Stimulated activated CD8-positive, alpha-beta memory T cell treated with anti-CD3 and anti-CD28 coated beads, Interleukin-12 subunit alpha, Interleukin-12 subunit beta, amount 100 ng/mL, for 24 hours (primary cell): Measurements from ENCODE around the gene FMNL2.
"Not testable (repeated sequence)": the region's sequence is repeated elsewhere in the genome, so short reads cannot be mapped to it uniquely, and the experiment has no call there.

Source experiments
- DNase-seq: peaks from one replicate; pipeline ENCODE4 v3.0.0-alpha.2; 2020; ENCODE audit errors: extremely low read depth

Gene FMNL2

DNA sequence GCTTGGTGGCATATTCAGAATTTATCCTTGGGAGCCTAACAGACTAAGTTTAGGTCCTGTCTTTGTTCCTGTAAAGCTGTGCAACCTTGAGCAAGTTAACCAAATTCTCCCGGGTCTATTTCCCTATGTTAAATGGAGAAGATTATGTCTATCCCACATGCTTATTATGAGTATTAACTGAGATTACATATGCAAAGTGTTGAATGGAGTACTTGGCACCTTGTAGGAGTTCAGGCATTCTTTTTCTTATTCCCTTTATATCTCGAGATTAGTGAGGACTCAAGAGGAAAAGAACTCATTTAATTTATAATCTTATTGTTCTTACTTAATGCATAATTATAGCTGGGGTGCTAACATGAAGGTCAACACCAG, 184.6 kb downstream of the FMNL2 start:
- no peak for DNase-seq

DNA sequence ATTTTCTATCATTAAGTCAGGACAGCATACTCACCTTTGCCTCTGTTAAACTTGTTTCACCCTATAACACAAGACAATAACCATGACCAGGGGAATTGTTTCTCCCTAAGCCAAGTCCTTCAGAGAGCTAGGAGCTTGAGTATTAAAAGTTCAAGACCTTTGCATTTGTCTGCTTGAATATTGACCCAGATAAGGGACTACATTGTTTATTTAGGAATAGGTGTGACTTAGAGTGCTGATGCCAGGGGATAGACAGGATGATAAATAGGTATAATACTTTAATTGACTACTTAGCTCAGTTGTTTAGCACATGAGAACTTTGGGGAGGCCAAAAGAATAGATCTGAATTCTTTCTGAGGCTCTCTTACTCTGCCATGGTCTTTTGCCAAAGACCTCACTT, 185.8 kb downstream of the FMNL2 start:
- DNase-seq, result no peak

DNA sequence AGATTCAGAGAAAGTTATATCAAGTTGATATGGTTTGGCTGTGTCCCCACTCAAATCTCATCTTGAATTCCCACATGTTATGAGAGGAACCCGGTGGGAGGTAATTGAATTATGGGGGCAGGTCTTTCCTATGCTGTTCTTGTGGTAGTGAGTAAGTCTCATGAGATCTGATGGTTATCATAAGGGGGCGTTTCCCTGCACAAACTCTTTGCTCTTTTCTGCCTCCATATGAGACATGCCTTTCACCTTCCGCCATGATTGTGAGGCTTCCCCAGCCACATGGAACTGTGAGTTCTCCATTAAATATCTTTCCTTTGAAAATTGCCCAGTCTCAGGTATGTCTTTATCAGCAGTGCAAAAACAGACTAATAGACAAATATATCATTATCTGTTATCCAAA, 187.5 kb downstream of the FMNL2 start:
- not testable (repeated sequence) for DNase-seq

DNA sequence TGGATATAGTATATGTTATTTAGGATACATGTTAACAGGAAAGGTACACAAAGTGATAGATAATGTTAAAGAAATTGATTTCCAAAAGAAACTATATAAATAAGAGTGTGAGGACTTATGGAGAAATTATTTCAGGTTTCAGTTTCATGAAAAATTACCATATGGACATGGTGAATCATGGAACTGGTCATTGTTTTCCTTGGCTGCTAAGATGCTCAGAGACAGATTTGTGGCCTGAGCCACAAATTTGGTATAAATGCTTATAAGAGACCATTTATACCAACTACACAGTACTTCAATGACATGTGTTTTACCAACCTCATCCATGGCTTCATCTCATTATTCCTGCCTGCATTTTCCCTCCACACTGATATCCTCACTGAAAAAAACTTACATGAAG, 188.1 kb downstream of the FMNL2 start:
- DNase-seq, result no peak

DNA sequence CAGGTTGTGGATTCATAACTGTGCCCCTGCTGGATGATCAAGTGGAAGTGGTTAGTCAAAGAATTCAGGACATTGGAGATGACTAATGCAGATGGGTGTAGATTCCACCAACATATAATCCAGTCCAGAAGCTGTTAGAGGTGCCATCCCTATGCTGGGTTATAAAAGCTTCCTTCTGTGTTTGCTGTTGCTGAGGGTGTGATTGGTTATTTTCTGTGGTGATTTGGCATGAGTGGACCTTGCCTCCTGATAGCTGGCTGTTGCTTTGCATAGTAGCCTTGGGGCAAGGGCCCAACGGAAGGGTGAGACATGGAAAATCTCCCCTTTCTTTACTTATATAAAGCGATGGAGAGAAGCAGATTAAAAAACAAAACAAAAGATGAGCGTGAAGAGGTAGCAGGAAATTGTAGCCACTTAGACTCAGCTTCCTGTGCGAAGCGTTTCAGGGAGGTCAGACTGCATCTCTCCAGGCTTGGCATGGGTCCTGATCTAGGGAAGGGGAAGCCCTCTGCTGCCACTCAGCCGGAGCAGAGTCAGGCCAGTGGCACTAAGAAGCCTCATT, 190.4 kb downstream of the FMNL2 start:
- DNase-seq, result no peak

DNA sequence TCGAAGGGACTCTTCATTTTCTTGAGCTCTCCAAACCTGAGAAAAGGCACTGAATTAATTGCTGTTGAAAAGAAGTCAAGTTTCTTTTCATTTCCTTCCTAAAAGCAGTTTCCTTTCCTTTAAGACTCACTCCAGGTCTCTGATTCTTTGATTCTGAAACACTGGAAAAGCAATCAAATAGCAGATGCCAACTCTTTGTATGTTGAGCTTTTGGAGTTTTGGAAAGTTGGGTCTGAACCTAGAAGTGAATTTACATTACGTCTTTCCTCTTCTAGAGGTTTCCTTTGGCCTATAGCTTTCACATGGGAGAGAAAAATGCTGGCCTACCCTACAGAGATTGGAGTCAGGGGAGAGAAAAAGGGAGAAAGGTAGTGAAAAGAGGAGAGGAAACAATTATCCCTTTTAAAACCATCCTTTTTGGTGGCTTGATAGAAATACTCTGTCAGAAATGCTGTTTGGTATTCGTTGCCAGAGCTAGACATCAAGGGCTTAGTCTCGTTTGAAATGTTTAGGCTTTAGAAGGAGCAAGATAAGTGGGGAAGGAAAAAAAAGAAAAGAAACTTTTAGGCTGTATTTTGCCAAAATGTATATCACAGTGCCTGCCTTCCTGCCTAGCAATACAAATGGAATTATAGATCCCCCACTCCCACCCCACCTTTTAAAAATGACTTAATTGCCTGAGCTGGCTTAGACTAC, 194.6 kb downstream of the FMNL2 start:
- no peak for DNase-seq

DNA sequence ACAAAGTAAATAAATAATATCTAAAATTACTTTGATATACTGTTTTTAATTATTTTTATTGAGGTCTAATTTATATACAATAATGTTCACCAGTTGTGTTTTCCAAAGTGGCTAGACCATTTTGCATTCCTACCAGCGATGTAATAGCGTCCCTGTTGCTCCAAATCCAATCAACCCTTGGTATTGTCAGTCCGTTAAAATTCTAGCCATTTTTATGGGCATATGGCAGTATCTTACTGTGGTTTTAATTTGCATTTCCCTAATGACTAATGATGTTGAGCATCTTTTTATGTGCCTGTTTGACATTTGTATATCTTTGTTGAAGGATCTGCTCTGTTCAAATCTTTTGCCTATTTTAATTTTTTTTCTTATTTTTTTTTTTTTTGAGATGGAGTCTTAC, 197.3 kb downstream of the FMNL2 start:
- no peak for DNase-seq

DNA sequence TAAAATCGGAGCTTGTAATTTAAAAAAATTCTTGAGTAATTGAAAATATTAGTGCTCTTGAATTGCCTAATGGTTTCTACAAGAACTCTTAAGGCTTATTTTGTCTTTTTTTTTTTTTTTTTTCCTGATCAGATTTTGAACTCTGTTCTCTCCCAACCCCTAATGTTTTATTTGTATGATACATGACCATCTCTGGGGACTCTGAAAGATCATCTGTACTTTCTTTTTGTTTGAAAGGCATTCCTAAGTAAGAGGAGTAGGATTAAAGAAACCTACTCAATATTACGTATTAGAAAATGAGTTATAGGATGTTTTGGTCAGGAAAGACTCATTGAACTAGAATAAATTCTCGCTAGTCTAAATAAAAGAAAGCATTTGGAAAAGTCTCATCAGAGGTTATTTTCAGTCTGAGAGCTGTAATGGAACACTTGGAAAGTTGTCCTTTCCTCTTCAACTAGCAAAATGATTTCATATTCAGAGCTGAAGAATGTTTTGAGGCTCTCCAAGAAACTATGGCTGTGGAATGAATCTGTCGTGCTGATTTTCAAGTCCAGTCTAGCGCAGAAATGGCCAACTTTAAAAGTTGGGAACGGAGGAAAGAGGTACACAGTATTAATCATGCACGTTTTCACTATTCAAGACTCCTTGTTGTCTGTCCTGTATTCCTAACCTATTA, 199.6 kb downstream of the FMNL2 start:
- DNase-seq, result no peak

DNA sequence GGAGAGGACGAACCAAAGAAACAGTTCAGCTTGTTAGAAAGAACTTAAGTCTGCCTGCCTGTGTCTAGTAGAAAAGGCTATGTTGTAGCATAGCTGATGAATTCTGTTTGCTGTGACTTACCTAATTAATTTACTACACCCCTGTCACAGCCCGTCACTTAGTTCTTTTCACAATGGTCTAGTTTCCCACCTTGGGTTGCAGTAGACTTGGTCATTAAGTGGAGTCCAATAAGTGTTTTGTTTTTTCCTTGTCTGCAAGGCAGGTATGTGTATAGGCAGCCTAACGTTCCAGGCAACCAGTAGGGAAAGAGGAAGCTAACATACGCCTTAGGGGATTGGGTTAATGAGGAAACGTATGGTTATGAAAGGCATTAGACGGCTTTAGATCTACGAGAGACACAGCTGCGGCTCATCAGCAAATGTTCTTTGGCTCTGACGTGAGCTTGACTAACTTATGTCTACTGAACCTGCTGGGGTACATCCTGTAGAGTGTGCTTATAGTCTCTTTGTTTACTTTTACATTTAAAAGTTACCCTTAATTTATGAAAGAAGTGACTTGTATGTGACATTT, 202.2 kb downstream of the FMNL2 start:
- DNase-seq, result no peak

DNA sequence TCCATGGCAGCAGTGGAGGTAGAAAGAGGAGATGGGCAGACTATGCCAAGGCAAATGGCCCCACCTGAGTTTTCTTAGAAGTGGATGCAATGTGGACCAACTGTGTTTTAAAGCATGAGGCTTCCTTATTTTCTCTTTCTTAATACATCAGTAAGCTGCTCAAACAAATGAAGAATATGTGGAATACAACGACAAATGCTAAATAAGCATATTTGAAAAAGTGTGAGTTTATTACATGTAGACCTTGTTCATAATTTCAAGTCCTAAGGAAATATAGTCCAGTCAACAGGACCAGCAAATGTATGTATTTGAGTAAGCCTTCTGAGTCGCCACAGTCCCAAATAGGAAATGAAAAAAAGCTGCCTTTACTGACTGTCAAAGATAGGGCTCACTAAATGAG, 204.4 kb downstream of the FMNL2 start:
- DNase-seq, result no peak

DNA sequence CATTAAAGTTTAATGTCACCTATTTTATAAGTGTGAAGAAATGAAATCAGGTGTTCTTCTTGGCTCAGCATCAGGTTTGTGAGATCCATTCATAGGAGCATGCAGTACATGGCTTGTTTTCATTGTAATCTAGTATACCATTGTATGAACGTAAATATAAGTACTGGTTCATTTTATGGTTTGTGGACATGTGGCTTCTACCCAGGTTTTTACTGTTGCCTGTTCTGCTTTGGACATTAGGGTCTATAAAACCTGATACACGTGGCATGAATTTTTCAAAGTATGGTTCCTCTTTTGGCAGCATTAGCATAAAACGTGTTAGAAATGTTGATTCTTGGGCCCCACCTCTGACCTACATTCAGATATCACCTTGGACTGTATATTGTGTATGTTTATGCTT, 206.7 kb downstream of the FMNL2 start:
- DNase-seq, result no peak

DNA sequence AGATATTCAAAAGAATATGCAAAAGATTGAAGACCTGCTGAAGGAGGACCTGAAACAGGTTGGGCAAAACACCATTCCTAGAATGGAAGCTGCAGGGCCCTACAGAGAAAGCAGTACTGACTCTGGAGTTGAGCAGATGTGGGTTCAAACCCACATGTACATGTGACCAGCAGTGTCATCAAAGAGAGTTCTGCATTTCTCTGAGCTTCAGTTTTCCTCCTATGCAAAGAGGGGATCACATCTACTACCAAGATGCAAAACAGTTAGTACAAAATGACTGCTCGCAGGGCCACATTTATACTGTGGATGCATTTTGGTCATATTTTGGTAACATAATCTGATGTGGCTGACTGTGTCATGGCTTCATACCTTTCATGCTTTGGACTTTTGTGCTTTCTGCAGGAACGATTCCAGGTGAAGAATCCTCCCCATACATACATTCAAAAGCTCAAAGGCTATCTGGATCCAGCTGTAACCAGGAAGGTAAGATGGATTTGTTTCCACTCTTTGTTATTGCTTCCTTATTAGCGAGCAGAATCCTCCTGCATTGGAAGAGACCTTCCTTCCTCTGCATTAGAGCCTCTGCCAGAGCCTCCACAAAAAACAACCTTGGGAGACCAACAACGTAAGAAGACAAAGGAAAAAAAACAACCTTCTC, 207.5 kb downstream of the FMNL2 start:
- DNase-seq, result no peak

DNA sequence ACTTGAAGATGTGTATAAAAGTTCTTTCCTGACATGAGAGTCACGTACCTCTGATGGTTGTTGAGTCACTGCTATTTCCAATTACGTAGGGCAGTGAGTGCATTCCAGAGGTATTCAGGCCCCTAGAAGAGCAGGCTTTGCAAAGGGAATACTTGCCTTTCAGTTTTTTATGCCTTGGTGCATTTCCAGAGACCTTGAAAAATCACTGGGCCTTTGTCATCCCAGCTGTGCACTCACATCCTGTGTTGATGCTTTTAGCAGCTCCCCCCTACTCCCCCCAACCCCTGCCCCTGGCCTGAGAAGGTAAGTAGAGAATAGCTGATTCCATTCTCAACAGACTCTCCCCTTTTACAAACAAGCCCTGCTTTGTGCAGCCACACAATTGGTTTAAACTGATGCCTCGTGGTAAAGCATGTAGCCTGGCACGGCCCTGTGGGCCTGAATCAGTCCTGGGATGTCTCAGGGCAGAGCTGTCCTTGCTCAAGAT, 208.1 kb downstream of the FMNL2 start:
- no peak for DNase-seq

DNA sequence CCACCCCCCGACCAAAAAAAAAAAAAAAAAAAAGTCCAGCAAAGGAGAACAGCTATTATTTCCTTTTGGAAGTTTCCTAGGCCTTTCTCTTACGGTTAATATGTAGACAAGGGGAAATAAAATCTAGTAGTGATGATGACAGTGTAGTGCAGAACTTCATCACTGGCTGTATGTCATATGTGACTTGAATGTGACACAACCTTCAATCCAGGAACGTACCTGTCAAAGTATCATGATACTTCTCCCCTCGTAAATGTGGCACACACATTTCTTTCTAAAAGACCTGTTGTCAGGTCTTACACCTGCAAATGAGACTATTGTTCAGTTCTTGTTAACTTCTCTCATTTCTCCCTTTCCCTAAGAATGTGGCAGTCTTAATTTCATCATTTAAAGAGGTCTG, 208.7 kb downstream of the FMNL2 start:
- DNase-seq, result no peak

DNA sequence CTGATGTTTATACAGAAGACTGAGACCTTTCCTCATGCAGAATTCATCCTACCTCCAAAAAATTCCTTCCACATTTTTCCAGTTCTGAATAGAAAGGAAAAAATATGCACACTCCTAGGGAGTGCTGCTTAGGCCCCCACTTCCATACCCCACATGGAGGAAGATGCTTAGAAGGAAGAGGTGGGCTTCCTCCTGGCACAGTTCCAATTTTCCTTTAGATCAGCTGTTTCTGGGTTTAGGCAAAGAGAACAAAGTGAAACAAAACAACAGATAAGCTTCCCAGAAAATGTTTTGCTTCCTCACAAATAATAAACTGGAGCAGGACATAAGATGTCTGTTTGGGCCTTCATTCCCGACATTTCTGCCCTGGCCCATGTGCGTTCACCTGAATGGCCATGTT, 209.7 kb downstream of the FMNL2 start:
- no peak for DNase-seq

DNA sequence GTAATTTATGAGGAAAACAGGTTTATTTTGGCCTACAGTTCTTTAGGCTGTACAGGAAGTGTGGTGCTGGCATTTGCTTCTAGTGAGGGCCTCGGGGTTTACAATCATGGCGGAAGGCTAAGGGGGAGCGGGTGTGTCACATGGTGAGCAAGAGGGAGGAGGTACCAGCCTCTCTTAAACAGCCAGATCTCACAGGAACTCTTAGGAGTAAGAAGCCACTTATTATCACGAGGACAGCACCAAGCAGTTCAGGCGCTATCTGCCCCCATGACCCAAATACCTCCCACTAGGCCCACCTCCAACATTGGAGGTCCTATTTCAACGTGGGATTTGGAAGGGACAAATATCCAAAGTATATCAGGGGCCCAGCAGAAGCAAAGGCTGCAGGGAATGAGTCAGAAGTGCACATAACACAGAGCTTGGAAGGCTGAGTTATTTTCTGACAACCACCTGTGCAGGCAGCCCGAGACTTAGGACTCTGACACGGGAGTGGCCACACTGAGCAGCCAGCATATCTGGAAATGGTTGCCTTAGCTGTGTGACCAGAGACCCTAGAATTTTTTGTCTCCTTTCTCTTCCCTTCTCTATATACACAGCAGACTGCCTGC, 211.4 kb downstream of the FMNL2 start:
- no peak for DNase-seq

DNA sequence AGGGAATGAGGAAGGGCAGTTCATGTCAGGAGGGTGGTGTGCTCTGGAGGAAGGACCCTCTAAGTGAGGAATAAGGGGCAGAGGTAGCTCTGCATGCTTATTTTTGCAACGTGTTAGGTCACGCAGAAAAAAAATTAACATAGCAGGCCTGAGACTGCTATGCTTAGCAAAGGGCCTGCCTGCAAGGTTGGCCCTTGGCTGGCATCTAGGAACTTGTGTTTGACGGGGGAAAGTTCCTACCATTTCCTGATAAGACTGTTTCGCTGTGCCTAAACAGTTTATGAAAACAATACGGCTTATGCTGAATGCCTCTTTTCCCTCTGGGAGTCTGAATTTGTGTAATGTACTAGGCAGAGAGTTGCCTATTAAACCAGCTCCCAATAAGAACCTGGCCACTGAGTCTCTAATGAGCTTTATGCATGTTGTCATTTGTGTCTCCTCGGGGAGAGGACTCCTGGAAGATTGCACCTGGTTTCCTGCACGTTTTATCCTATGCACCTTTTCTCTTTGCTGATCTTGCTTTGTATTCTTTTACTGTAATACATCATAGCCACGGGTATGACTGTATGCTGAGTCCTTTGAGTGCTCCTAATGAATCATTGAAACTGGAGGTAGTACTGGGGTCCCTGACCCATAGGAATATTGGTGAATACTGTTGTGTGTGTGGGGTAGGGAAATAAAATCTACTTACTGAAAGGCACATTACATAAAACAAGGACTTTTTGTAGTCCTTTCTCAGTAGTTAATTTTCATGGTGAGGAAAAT, 213.3 kb downstream of the FMNL2 start:
- DNase-seq, result no peak

DNA sequence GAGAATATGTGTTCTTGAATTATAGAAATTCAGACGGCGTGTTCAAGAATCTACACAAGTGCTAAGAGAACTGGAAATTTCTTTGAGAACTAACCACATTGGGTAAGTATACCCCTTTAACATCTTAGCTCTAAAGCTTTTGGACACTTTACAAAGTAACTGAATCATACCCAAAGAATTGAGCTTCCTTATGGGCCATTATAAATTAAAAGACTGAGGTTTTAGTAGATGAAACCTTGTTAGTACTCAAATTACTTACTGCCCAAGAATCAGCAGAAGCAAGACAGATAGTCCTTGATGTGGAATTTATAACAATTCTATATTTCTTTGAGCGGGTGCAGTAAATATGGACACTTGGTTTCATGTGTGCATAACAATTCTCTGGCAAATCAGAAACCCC, 214.0 kb downstream of the FMNL2 start:
- no peak for DNase-seq

DNA sequence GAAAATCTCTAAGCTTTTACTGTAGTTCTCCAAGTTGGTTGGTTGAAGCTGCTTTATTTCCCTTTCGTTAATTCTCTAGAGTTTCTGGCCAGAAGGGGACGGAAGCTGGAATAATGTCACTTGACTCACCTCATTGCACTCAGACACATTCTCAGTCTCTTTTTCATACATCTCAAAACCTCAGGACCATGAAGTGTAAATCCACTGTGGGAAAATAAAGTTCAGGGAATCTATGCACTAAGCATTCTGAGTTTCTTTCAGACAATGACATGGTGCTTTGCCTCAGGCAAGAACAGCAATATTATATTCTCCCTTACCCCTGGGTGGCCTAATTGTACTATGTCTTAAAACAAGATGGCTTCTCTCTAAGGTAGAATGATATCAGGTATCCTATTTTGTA, 214.4 kb downstream of the FMNL2 start:
- DNase-seq, result no peak

DNA sequence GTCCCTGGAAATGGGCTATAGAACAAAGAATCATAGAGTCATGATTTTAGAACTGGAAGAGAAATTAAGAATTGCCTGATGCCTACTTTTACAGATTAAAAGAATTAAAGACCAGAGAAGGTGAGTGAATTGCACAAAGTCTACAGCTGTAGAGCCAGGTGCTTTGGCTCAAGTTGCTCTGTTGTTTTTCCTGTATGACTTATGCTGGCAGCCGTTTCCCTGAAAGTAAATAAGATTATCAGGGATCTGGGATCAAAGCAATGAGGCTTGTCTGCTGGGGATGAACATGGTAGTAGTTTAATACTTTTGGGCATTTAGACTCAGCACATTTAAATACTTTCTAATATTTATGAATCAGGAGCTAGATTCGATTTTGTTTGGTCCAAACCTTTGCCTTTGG, 215.4 kb downstream of the FMNL2 start:
- no peak for DNase-seq

DNA sequence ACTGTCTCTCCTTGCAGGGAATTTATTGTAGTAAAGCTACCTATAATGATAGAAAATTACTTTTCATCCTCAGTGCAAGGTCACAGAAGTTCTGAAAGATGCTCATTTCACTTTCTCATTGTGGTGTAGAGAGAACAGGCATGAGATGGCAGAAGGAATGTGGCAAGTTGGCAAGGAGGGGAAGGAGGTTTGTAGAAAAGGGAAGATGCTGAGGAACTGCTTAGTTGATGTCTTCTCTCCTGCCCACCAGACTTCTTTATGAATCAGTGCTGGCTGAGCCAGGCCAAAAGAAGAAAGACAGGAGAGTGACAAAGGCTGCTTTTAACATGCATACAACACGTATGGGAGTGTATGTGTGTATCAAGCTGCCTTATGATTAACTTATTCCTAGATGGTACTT, 217.9 kb downstream of the FMNL2 start:
- DNase-seq, result no peak
